Left lung (tissue), 10 donors: ENCODE measurements around the gene H1-8. TPM values are rescaled to one million over a fixed set of nuclear protein-coding genes. Genes with fewer than 3 reads are reported as not detected.

Experiments
- ATAC-seq: fragments of 200-7000 bp; cut with Tn5 transposase; one replicate; pipeline ENCODE4 v1.9.1; 2020; ENCODE audit warnings: moderate library complexity
- DNase-seq, 4 donors: peaks; one replicate each; pipeline ENCODE4 v3.0.0-alpha.2; 2013 to 2020
- H3K27ac ChIP-seq, 2 donors: fragments of 200-600 bp; sonication (generic) in 1 of 2; one replicate each; pipeline versions ENCODE4 v1.5.0 to v1.8.0; 2020 to 2021
- H3K27me3 ChIP-seq, 2 donors: fragments of 200-600 bp; sonication (generic) in 1 of 2; one replicate each; pipeline versions ENCODE4 v1.5.0 to v1.8.0; 2020 to 2021
- H3K36me3 ChIP-seq, 2 donors: fragments of 200-600 bp; sonication (generic) in 1 of 2; one replicate each; pipeline versions ENCODE4 v1.5.0 to v1.8.0; 2020 to 2021
- H3K4me1 ChIP-seq, 2 donors: fragments of 200-600 bp; one replicate each; pipeline ENCODE4 v1.8.0; 2021
- H3K4me3 ChIP-seq, 2 donors: fragments of 200-600 bp; sonication (generic) in 1 of 2; one replicate each; pipeline versions ENCODE4 v1.5.0 to v1.8.0; 2020 to 2021; ENCODE audit warnings: mild to moderate bottlenecking in 1 of 2
- H3K9me3 ChIP-seq, 2 donors: fragments of 200-600 bp; sonication (generic) in 1 of 2; one replicate each; pipeline versions ENCODE4 v1.5.0 to v1.8.0; 2020 to 2021
- CTCF ChIP-seq, 2 donors: fragments of 200-600 bp; sonication (generic) in 1 of 2; IDR thresholded peaks; one replicate each; pipeline versions ENCODE4 v1.5.0 to v1.8.0; 2021; ENCODE audit warnings: antibody characterized with exemption in 2 of 2
- intact Hi-C, 2 donors: fragments of 100-400 bp; cut with DNase I; formaldehyde crosslinking; loops; one replicate each; pipeline versions ENCODE4 v1.11.2 to v1.14.2; 2022
- polyA plus RNA-seq, 6 donors: library from polyadenylated mRNA; unstranded; fragments of 120-200 nt; gene quantifications; one replicate each; pipeline ENCODE4 v1.2.1, GENCODE V29; 2013; ENCODE audit not compliant: insufficient read length in 6 of 6
- total RNA-seq, 2 donors: library from RNA; stranded (reverse); fragmentation: NEBNext Ultra II Directional; extraction: Animal tissue kit (Norgen Biotek cat#: 25700); gene quantifications; one replicate each; pipeline ENCODE4 v1.2.1, GENCODE V29; 2021
- donor health status: DM: no; HTN: yes; CAD: no.
- donor health status: DM: no; HTN: no; CAD: no.

The H1-8 gene
- total and polyA plus RNA-seq, 8 donors, result not detected

GRCh38 chr3:129518581-129518980 lies 24.4 kb upstream of the H1-8 start:
- DNase-seq, result no peak
- no peaks in the 10 kb centered on the region for H3K27me3 ChIP-seq
- no peaks in the 10 kb centered on the region for H3K9me3 ChIP-seq
- TF ChIP-seq CTCF (IDR thresholded peaks at IDR 0.05), result no peak
- intact Hi-C loops, result no loop called here
- no peak overlapping the region for H3K4me3 ChIP-seq
- ATAC-seq, result no peak
- no peak overlapping the region for H3K27ac ChIP-seq
- no peaks in the 10 kb centered on the region for H3K4me1 ChIP-seq
- peaks cover 0 to 42% of the 10 kb centered on the region in 2 donors for H3K36me3 ChIP-seq

- H3K4me3 ChIP-seq, result no peak overlapping the region
- intact Hi-C loops, result no loop called here
- no peaks in the 10 kb centered on the region for H3K4me1 ChIP-seq
- H3K27ac ChIP-seq, result no peak overlapping the region
- H3K27me3 ChIP-seq, result no peaks in the 10 kb centered on the region
- no peak for DNase-seq
- H3K36me3 ChIP-seq, result peaks cover 0 to 34% of the 10 kb centered on the region in 2 donors
- ATAC-seq, result no peak
- TF ChIP-seq CTCF (IDR thresholded peaks at IDR 0.05), result no peak
- H3K9me3 ChIP-seq, result no peaks in the 10 kb centered on the region
Measured at GRCh38 chr3:129519449-129519848, 23.5 kb upstream of the H1-8 start.

- H3K36me3 ChIP-seq, result peaks cover 0 to 27% of the 10 kb centered on the region in 2 donors
- H3K4me3 ChIP-seq, result no peak overlapping the region
- no peak for TF ChIP-seq CTCF (IDR thresholded peaks at IDR 0.05)
- H3K4me1 ChIP-seq, result peaks cover 0 to 3% of the 10 kb centered on the region in 2 donors
- no peaks in the 10 kb centered on the region for H3K27me3 ChIP-seq
- no peaks in the 10 kb centered on the region for H3K9me3 ChIP-seq
- H3K27ac ChIP-seq, result no peak overlapping the region
- ATAC-seq, result no peak
- intact Hi-C loops, result no loop called here
- no peak for DNase-seq
Measured at GRCh38 chr3:129519896-129520715, 22.9 kb upstream of the H1-8 start.

GRCh38 chr3:129520960-129521359 lies 22.0 kb upstream of the H1-8 start:
- no peaks in the 10 kb centered on the region for H3K9me3 ChIP-seq
- H3K27me3 ChIP-seq, result no peaks in the 10 kb centered on the region
- DNase-seq (no peak), ATAC-seq (no peak)
- H3K4me3 ChIP-seq, result no peak overlapping the region
- H3K27ac ChIP-seq, result no peak overlapping the region
- TF ChIP-seq CTCF (IDR thresholded peaks at IDR 0.05), result no peak
- intact Hi-C loops, result no loop called here
- peaks cover 0 to 12% of the 10 kb centered on the region in 2 donors for H3K4me1 ChIP-seq
- H3K36me3 ChIP-seq, result peaks cover 0 to 26% of the 10 kb centered on the region in 2 donors

GRCh38 chr3:129521611-129522010 lies 21.4 kb upstream of the H1-8 start:
- H3K9me3 ChIP-seq, result no peaks in the 10 kb centered on the region
- ATAC-seq (no peak), DNase-seq (no peak)
- H3K4me3 ChIP-seq, result no peak overlapping the region
- intact Hi-C loops, result no loop called here
- no peak for TF ChIP-seq CTCF (IDR thresholded peaks at IDR 0.05)
- H3K4me1 ChIP-seq, result peaks cover 0 to 18% of the 10 kb centered on the region in 2 donors
- no peak overlapping the region for H3K27ac ChIP-seq
- H3K36me3 ChIP-seq, result peaks cover 0 to 26% of the 10 kb centered on the region in 2 donors
- no peaks in the 10 kb centered on the region for H3K27me3 ChIP-seq
